ENCODE data around the gene RGSL1.

RGSL1 gene

GRCh38 chr1:182595641-182596240, 145.8 kb downstream of the RGSL1 start:
- ATAC-seq = peak in 1 of 2 donors; percentile 44

- ATAC-seq = no peak
Observed at GRCh38 chr1:182596934-182597333, 147.0 kb downstream of the RGSL1 start.

GRCh38 chr1:182598296-182598695, 148.3 kb downstream of the RGSL1 start:
- ATAC-seq = no peak

GRCh38 chr1:182599339-182599738, 149.4 kb downstream of the RGSL1 start:
- no peak for ATAC-seq

DNA sequence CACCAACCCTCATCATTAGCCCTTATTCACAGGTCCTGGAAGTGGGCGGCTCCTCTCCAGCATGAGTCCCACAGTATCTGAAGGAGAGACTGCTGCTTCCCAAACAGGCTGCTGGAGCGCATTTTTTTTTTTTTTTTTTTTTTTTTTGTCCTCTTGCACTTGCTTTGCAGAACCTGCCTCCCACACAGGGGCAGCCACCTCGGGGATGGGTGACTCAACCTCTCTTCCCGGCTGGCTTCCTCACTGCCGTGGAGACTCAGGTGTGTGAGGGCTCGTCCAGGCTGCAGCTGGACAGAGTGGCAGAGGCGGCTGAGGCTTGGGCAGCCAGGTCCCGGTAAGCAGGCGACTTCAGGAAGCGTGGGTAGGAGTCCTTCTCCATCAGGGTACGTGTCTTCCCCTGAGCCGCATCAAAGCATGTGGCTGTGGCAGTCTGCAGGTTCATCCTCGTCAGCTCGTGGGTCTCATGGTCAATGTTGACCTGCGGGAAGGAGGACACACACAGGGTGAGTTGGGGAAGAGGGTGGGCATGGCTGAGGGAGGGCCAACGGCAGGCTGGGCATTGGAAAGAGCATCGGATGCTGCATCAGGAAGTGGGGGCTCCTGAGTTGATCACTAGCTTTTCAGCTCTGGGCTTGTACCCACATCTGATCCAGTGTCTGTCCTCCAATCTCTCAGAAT, 150.2 kb downstream of the RGSL1 start:
- no peak for ATAC-seq

DNA sequence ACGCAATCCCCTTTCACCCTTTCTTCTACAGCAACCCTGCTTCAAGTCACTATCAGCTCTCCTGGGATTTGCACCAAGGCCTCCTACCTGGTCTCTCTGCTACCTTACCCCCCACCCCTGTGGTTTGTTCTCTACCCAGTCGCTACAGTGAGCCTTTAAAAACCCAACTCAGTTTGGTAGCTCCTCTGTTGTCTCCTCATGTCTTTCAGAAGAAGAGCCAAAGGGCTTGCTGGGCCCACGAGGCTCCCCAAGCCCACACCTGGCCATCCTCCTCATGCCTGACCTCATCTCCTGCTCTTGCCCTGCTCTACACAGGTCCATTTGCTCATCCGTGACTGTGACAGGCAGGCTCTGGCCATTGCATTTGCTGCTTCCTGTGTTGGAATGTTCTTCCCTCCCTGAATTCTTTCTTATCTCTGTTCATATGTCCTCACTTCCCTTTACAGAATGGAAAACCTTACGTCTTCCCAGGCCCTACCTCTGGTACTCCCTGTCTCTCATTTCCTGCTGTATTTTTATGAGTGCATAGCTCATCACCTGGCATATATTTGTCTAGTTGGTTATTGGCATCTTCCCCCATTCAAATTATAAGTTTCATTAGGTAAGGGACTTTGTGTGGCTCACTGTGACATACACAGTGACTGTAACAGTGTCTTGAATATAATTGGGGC, 150.9 kb downstream of the RGSL1 start:
- no peak for ATAC-seq

DNA sequence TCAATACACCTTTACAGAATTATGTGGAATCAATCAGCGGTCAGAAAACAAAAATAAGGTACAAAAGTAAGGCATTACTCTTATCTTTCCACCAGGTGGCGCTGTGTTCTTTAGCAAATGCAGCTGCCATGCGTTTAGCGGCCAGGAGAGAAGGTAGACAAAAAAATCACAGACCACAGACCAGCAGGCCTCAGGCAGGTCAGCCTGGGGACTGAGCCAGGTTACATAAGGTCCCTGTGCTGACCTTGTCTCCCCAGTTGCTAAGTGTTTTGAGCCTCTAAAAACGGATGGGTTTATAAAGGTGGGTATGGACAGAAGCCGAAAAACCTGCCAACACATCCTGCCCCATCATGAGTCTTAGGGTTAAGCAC, 151.5 kb downstream of the RGSL1 start:
- ATAC-seq = no peak

- no peak for ATAC-seq
Observed at GRCh38 chr1:182601913-182602312, 152.0 kb downstream of the RGSL1 start.

DNA sequence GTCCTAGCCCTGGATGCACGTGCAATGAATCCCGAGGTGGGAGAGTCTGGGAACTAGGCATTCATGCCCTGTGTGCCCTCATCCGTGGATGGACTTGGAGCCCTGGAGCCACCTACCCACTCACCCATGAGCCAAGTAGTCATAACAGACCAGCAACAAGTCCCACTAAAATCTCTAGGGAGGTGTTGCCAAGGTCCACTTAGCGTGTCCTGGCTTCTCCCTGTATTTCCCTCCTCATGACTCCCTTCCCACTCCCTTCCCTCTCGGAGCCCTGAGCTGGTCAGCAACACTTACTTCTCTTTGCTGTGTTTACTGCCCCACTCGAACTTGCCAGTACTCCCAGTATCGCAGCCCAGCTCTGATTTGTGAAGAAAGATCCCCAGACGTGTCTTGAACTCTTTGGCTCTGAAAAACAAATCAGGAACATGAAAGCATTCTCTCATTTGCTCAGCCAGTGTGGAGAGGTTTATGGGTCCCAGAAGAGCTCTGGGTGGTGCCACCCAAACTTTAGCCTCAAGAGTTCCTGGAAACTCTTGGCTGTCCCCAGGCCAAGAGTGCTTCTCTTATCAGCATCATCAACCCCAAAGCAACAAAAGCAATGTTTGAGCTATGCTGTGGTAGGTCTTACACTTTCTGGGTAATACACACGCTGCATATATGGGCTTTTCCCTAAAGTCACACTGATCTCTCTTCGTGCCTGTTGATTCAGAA, 153.1 kb downstream of the RGSL1 start:
- ATAC-seq = peak; percentile 11 to 31

- peak; percentile 2 to 9 for ATAC-seq
Observed at GRCh38 chr1:182603646-182604174, 153.8 kb downstream of the RGSL1 start.

- ATAC-seq = peak; percentile 93 to 94
Observed at GRCh38 chr1:182604175-182605164, 154.5 kb downstream of the RGSL1 start, which contains the start of gene RGS16. Gene RGS16 (minus strand): TSS chr1:182604389. CDS start chr1:182604259, 130 bp downstream.

DNA sequence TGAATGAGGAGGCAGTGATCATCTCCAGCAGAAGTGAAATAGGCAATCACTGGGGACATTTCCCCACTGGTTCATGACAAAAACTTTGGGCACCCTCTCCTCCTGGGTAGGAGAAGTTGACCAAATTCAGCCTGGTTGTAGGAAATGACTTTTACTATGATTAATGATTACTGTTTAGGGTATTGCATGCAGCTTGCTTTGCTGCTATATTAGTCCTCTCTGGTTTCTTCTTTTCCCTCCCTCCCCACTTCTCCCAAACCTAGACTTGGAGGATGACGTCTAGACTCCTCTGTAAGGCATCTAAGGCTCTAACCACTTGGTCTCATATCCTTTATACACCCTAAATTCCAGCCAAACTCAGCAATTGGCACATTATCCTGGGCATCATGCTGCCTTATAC, 157.6 kb downstream of the RGSL1 start:
- ATAC-seq = no peak

DNA sequence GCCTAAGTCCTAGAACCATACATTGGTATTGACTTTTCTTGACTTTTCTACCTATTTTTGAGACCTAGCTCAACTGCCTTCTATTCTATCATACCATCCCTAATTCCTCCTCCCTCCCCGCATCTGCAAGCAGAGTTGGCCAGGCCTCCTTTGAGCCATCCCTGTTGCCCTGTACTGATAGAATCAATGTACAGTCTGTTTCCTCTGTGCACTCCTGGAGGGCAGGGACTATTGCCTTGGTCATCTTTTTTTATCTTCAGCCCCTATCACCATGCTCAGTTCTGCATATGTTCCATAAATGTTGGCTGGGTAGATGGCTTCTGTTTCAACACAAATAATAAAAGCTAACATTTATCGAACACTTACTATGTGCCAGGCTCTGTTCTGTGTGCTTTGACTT, 158.3 kb downstream of the RGSL1 start:
- no peak for ATAC-seq

- no peak for ATAC-seq
Observed at GRCh38 chr1:182608845-182609610, 159.1 kb downstream of the RGSL1 start.
